CD1c-positive myeloid dendritic cell (primary cell): ENCODE data around the gene TMC7.
"Not testable (repeated sequence)": the region's sequence is repeated elsewhere in the genome, so short reads cannot be mapped to it uniquely, and the experiment has no call there.

Source experiments
- DNase-seq: peaks from one replicate; pipeline ENCODE4 v3.0.0-alpha.2; 2016; ENCODE audit errors: extremely low spot score

TMC7 gene

GRCh38 chr16:18979936-18980335, 3.8 kb upstream of the TMC7 start:
- no peak for DNase-seq

- DNase-seq: no peak
Observed at GRCh38 chr16:18984435-18985005, 786 bp downstream of the TMC7 start.

- DNase-seq: not testable (repeated sequence)
Observed at GRCh38 chr16:18985256-18985655, 1.5 kb downstream of the TMC7 start.

- not testable (repeated sequence) for DNase-seq
Observed at GRCh38 chr16:18991731-18992130, 8.0 kb downstream of the TMC7 start.

- not testable (repeated sequence) for DNase-seq
Observed at GRCh38 chr16:18993531-18993930, 9.8 kb downstream of the TMC7 start.

- DNase-seq: not testable (repeated sequence)
Observed at GRCh38 chr16:18994181-18994580, 10.4 kb downstream of the TMC7 start.

- DNase-seq: not testable (repeated sequence)
Observed at GRCh38 chr16:18995406-18995805, 11.7 kb downstream of the TMC7 start.

GRCh38 chr16:18996536-18996935, 12.8 kb downstream of the TMC7 start:
- not testable (repeated sequence) for DNase-seq

GRCh38 chr16:18997001-18997400, 13.3 kb downstream of the TMC7 start:
- not testable (repeated sequence) for DNase-seq

GRCh38 chr16:18999045-18999393, 15.3 kb downstream of the TMC7 start:
- DNase-seq: no peak

- DNase-seq: no peak
Observed at GRCh38 chr16:19001788-19002187, 18.1 kb downstream of the TMC7 start.

GRCh38 chr16:19003935-19004334, 20.2 kb downstream of the TMC7 start:
- DNase-seq: no peak

GRCh38 chr16:19005561-19006445, 22.1 kb downstream of the TMC7 start:
- DNase-seq: no peak

GRCh38 chr16:19006446-19007315, 22.9 kb downstream of the TMC7 start:
- no peak for DNase-seq

- no peak for DNase-seq
Observed at GRCh38 chr16:19008245-19009169, 24.8 kb downstream of the TMC7 start.

GRCh38 chr16:19011169-19011731, 27.5 kb downstream of the TMC7 start:
- no peak for DNase-seq

GRCh38 chr16:19014461-19014860, 30.7 kb downstream of the TMC7 start:
- DNase-seq: peak; percentile 77

- no peak for DNase-seq
Observed at GRCh38 chr16:19017179-19017578, 33.4 kb downstream of the TMC7 start.

GRCh38 chr16:19020689-19021088, 37.0 kb downstream of the TMC7 start:
- no peak for DNase-seq

- DNase-seq: no peak
Observed at GRCh38 chr16:19021747-19022146, 38.0 kb downstream of the TMC7 start.

GRCh38 chr16:19027416-19027815, 43.7 kb downstream of the TMC7 start:
- DNase-seq: no peak
